GM21619 (cell line): ENCODE measurements around the gene CCDC24.

Experiments used
- ATAC-seq: cut with Tn5 transposase; IDR thresholded peaks from one replicate; pipeline ENCODE4 v1.9.1; 2021; ENCODE audit not compliant: unreplicated experiment

The CCDC24 gene

GRCh38 chr1:44036409-44037139, 45.2 kb downstream of the CCDC24 start:
- ATAC-seq: no peak

GRCh38 chr1:44037154-44037553, 45.8 kb downstream of the CCDC24 start:
- ATAC-seq: no peak

- no peak for ATAC-seq
Measured at GRCh38 chr1:44038876-44039657, 47.7 kb downstream of the CCDC24 start.

GRCh38 chr1:44040418-44040817, 49.0 kb downstream of the CCDC24 start:
- no peak for ATAC-seq

GRCh38 chr1:44040846-44041245, 49.4 kb downstream of the CCDC24 start:
- no peak for ATAC-seq

GRCh38 chr1:44043176-44044070, 52.0 kb downstream of the CCDC24 start:
- ATAC-seq: no peak

- ATAC-seq: no peak
Measured at GRCh38 chr1:44044071-44044801, 52.8 kb downstream of the CCDC24 start.

GRCh38 chr1:44045064-44045463, 53.7 kb downstream of the CCDC24 start:
- ATAC-seq: no peak
